Activated T-cell treated with anti-CD3 and anti-CD28 coated beads, Interleukin-2, amount 50 U/mL, for 48 hours (primary cell): ENCODE measurements around the gene PRKAR1B.
"Not testable (repeated sequence)": the region's sequence is repeated elsewhere in the genome, so short reads cannot be mapped to it uniquely, and the experiment has no call there.

Experiments used
- DNase-seq, 2 experiments: peaks; one replicate each; pipeline ENCODE4 v3.0.0-alpha.2; 2020

PRKAR1B gene

DNA sequence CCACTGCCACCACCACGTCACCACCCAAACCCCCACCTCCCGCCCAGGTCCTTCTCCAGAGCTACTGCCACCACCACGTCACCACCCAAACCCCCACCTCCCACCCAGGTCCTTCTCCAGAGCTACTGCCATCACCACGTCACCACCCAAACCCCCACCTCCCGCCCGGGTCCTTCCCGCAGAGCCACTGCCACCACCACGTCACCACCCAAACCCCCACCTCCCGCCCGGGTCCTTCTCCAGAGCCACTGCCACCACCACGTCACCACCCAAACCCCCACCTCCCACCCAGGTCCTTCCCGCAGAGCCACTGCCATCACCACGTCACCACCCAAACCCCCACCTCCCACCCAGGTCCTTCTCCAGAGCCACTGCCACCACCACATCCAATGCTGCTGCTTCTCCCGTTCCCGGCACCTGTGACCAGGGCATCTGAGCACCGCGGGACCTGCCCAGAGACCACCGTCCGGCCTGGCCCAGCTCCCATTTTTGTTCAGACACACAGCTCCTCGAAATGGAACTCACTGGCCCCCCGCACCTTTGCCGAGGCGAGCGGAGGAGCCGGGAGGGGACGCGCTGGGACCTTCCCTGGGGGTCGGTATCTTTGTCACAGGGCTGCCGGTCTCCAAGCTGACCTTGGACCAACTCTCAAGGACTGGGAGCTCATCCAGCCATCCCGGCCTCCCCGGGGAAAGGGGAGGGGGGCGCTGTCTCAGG lies 174.8 kb downstream of the PRKAR1B start:
- not testable (repeated sequence) for DNase-seq

DNA sequence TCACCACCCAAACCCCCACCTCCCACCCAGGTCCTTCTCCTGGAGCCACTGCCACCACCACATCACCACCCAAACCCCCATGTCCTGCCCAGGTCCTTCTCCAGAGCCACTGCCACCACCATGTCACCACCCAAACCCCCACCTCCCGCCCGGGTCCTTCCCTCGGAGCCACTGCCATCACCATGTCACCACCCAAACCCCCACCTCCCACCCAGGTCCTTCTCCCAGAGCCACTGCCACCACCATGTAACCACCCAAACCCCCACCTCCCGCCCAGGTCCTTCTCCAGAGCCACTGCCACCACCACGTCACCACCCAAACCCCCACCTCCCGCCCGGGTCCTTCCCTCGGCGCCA lies 175.5 kb downstream of the PRKAR1B start:
- not testable (repeated sequence) for DNase-seq

DNA sequence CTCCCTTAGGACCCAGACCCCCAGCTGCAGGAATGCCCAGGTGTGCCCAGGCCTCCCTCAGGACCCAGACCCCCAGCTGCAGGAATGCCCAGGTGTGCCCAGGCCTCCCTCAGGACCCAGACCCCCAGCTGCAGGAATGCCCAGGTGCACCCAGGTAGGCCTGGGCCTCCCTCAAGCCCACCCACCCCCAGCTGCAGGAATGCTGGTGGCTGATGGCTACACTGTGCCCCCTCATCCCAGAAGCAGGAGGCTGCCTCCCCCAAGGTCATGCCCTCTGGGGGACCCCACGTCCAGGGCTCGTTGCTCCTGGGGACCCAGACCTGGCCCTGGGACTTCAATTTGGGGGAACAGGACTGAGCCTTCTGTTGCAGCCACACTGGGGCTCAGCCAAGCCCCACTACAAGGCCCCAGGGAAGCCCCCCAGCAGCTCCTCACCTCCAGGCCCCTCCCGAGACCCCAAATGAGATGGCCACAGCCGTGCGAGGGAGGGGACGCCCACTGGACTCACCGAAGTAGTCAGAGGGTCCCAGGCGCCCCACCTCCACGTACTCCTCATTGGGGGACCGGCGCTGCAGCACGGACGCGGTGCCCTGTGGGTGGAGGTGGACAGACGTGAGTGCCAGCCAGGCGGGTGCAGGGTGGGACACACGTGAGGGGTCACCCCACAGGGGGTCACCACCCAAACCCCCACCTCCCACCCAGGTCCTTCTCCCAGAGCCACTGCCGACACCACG lies 176.0 kb downstream of the PRKAR1B start:
- DNase-seq: no peak

- no peak for DNase-seq
These were observed 177.0 kb downstream of the PRKAR1B start for GRCh38 chr7:549891-550625.

- no peak for DNase-seq
These were observed 177.8 kb downstream of the PRKAR1B start for GRCh38 chr7:549066-549890.

GRCh38 chr7:548401-548800 lies 178.7 kb downstream of the PRKAR1B start:
- no peak for DNase-seq

- DNase-seq: no peak
These were observed 181.6 kb downstream of the PRKAR1B start for GRCh38 chr7:545470-545869.

DNA sequence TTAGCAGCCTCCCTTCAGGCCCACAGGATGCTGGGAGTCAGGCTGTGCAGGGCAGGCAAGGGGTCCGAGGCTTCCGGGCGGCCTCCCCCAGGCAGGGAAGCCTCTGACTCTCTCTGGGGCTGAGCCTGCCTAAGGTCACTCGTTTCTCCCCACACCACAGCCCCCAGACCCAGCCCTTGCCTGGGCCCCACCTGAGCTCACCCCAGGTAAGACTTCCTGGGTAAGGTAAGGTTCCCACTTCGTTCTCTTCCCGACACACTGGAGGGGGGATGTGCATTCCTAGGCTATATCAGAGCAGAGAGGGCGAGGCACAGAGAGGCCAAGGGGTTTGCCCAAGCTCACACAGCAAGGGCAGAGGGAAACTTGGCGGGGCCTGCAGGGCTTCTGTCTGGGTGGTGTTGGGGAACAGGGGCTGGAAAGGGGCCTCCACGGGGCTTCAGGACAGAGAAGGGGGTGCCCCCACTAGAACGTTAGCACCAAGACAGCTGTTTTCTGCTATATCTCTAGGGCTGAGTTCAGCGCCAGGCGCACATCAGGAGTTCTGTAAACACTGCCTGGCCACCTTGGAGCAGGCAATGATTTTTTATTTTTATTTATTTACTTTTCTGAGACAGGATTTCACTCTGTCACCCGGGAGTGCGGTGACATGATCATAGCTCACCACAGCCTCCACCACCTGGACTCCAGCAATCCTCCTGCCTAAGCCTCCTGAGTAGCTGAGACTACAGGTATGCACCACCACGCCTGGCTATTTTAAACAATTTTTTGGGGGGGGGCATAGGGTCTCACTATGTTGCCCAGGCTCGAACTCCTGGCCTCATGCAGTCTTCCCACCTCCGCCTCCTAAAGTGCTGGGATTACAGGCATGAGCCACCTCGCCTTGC lies 182.5 kb downstream of the PRKAR1B start:
- no peak for DNase-seq

DNA sequence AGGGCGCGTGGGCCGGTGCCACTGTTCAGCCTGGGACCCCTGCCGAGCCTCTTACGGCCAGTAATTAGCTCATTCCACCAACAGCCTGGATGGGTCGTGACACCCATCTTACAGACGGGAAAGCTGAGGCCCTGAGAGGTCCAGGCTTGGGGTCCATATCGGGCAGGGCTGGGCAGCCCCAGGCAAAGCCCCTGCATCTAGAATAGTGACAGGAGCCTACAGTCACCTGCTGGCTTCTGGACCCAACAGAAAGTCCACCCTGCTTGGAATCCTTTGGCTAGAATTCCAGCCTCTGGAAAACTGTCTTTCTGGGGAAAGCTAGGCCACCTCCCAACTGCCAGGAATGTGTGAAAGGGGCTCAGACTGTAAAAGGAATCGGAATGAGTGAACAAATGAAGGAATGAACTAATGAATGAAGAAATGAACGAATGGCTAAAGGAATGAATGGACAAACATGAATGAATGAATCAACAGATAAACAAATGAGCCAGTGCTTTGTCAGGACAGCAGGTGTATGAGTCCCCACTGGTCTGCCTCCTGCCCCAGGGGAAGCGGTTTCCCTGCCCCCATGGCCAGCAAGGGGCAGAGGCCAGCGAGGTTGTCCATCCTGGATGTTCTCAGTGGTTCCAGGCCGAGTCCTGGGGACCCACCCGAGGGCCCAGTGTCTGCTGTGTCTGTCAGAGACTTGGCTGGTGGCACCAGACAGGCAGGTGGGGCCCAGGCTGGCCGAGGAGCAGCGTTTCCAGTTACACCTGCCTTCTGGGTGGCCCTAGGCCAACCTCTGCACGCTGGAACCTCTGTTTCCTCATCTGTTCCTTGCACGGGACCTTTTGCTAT lies 183.4 kb downstream of the PRKAR1B start:
- no peak for DNase-seq

GRCh38 chr7:542713-543500 lies 184.2 kb downstream of the PRKAR1B start:
- peak in 1 of 2 experiments; percentile 44 for DNase-seq

GRCh38 chr7:542131-542712 lies 184.9 kb downstream of the PRKAR1B start:
- no peak for DNase-seq

GRCh38 chr7:541661-542060 lies 185.4 kb downstream of the PRKAR1B start:
- DNase-seq: no peak

GRCh38 chr7:540997-541396 lies 186.1 kb downstream of the PRKAR1B start:
- DNase-seq: no peak

- no peak for DNase-seq
These were observed 186.5 kb downstream of the PRKAR1B start for GRCh38 chr7:540579-540978.

DNA sequence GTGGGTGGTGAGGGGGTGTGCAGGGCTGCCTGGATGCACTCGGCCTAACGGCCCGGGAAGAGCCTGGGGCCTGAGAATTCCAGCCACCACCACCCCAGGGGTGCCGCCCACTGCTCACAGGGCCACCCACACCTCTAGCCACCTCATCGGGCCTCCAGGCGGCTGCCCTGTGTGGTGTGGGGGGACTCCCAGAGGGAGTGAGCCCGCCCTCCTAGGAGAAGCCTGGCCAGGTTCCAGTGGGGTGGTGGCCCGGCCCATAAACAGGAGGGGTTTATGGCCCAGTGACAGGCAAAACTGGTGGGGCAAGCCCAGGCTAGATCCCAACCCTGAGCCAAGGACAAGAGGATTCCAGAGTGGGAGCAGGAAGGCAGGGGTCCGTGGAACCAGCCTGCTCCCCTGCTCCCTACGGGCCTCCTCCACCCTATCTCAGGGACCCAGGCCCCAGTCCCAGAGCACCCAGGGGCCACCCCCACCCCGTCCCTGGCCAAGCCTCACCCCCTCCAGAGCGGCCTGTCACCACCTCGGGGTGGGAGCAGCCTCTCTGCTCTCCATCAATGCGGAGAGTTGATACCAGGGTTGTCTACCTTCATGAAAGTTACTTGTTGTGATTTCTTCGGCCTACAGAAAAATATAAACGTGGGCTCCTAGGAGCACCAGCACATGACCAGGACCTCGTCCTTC lies 187.2 kb downstream of the PRKAR1B start:
- no peak for DNase-seq

- no peak for DNase-seq
These were observed 188.1 kb downstream of the PRKAR1B start for GRCh38 chr7:538764-539685.

GRCh38 chr7:537911-538634 lies 189.0 kb downstream of the PRKAR1B start:
- no peak for DNase-seq
